Activated naive CD4-positive, alpha-beta T cell treated with anti-CD3 and anti-CD28 coated beads for 36 hours (primary cell): ENCODE data around the gene POLR3E. TPM values are rescaled to one million over a fixed set of nuclear protein-coding genes. Genes with fewer than 3 reads are reported as not detected.

Source experiments
- CTCF ChIA-PET: fragments of 350-600 bp; sonication (Branson Sonifier 250); formaldehyde crosslinking; loops from one replicate; lab custom pipeline; 2021; ENCODE audit warnings: antibody characterized with exemption; lab: Charles Lee
- DNase-seq: peaks from one replicate; pipeline ENCODE4 v3.0.0-alpha.2; 2020
- H3K27ac Mint-ChIP-seq: one replicate; pipeline ENCODE4 v1.8.0; 2021; ENCODE audit warnings: mild to moderate bottlenecking, mixed read lengths
- H3K27me3 Mint-ChIP-seq: one replicate; pipeline ENCODE4 v1.8.0; 2021; ENCODE audit warnings: low read depth, mixed read lengths
- H3K36me3 Mint-ChIP-seq: one replicate; pipeline ENCODE4 v1.8.0; 2021; ENCODE audit warnings: low read depth, mixed read lengths
- H3K4me1 Mint-ChIP-seq: one replicate; pipeline ENCODE4 v1.8.0; 2021; ENCODE audit warnings: low read depth, mixed read lengths
- H3K4me3 Mint-ChIP-seq: one replicate; pipeline ENCODE4 v1.8.0; 2021; ENCODE audit warnings: mild to moderate bottlenecking, moderate library complexity, mixed read lengths
- H3K9me3 Mint-ChIP-seq: one replicate; pipeline ENCODE4 v1.8.0; 2021; ENCODE audit warnings: mixed read lengths
- intact Hi-C: fragments of 100-400 bp; cut with micrococcal nuclease; formaldehyde crosslinking; loops from one replicate; pipeline ENCODE4 v1.15.1; 2023
- total RNA-seq, 2 experiments: library from RNA; stranded (reverse); gene quantifications; one replicate each; pipeline ENCODE4 v1.2.3, GENCODE V29; 2021

The POLR3E gene
- total RNA-seq, 2 experiments from 2014 or later = 72.9 to 74.7 TPM

DNA sequence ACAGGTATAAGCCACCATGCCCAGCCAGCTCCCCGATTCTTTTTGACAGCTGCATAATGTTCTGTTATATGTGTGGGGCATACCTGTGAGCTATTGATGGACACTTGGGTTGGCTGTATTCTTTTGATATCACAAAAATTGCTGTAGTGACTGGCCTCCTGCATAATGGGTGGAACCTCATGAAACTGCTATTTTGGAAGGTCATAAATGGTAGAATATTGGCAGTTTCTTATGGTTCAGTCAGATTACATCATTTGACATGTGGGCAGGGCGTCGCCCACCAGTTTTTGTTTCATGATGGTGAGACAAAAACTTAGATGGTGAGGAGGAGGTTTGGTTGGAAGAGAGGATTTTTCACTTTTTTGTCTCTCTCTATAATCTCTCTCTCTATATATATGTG lies 26.7 kb upstream of the POLR3E start:
- Mint-ChIP-seq H3K9me3 (no peaks in the 10 kb centered on the region), H3K4me3 (no peak overlapping the region), H3K27ac (no peak overlapping the region), H3K36me3 (peaks cover 28% of the 10 kb centered on the region), H3K27me3 (no peaks in the 10 kb centered on the region), H3K4me1 (peaks cover 3% of the 10 kb centered on the region)
- no peak for DNase-seq
- CTCF ChIA-PET = interaction anchor here (0.6 kb wide), 1 partner anchor 43 kb away, joined by 3 read pairs; no protein-coding TSS in a partner anchor
- intact Hi-C loops = no loop called here

DNA sequence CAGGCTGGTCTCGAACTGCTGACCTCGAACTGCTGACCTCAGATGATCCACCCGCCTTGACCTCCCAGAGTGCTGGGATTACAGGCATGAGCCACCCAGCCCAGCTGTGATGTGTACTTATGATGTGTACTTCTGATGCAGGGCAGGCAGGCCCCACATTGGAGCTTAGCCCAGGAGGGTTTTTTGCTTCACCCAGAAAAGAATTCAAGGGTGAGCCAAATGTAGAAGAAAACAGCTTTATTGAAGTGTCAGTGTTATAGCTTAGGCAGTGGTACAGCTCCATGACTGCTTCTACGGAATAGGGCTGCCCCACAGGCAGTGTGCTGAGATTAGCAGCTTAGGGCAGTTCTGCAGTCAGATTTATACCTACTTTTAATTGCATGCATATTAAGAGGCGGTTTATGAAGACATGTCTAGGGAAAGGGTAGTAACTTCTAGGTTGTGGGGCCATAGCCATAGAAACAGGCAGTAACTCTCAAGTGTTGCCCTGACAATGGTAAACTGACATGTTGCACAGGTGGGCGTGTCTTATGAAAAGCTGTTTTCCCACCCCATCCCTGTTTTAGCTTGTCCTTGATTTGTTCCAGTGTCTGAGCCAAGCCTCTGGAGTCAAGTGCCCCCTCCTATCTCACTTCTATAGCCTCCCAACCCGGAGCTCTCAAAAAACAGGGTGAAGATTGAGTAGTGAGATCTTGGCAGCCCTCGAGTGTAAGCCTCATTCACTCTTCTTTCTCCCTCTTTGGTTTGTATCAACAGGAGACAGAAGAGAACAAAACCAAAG lies 24.1 kb upstream of the POLR3E start:
- H3K27me3 Mint-ChIP-seq = no peaks in the 10 kb centered on the region
- intact Hi-C loops = loop anchor here (1.0 kb wide), 1 partner anchor 41 kb away; no protein-coding TSS in a partner anchor
- CTCF ChIA-PET = interaction anchor here (0.7 to 1.5 kb wide), 3 partner anchors 27 to 47 kb away, joined by 3 to 4 read pairs (median 4); no protein-coding TSS in a partner anchor
- H3K4me1 Mint-ChIP-seq = peaks cover 3% of the 10 kb centered on the region
- H3K9me3 Mint-ChIP-seq = no peaks in the 10 kb centered on the region
- H3K27ac Mint-ChIP-seq = no peak overlapping the region
- peaks cover 21% of the 10 kb centered on the region for H3K36me3 Mint-ChIP-seq
- no peak overlapping the region for H3K4me3 Mint-ChIP-seq
- DNase-seq = no peak

DNA sequence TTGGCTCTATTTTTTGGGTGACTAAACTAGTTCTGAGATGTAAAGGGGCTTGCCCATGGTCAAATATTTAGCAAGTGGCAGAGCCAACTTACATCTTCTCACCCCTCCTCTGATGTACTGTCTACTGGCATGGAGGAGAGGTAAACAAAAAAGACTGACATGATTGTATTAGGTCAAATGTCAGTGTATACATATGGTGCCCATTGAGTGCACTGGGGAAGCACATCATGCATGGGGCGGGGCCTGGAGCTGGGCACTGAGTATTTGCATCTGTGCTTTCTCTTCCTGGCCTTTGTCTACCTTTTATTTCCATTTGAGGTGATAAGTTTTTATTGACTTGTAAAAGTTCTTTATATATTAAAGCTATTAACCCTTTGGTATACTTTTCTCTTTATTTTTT lies 22.3 kb upstream of the POLR3E start:
- CTCF ChIA-PET = interaction anchor here (1.0 kb wide), 1 partner anchor 11 kb away, joined by 3 read pairs; no protein-coding TSS in a partner anchor
- Mint-ChIP-seq H3K36me3 (peaks cover 19% of the 10 kb centered on the region), H3K4me3 (no peak overlapping the region), H3K27ac (no peak overlapping the region), H3K9me3 (no peaks in the 10 kb centered on the region), H3K4me1 (peaks cover 3% of the 10 kb centered on the region), H3K27me3 (no peaks in the 10 kb centered on the region)
- no peak for DNase-seq
- intact Hi-C loops = no loop called here

DNA sequence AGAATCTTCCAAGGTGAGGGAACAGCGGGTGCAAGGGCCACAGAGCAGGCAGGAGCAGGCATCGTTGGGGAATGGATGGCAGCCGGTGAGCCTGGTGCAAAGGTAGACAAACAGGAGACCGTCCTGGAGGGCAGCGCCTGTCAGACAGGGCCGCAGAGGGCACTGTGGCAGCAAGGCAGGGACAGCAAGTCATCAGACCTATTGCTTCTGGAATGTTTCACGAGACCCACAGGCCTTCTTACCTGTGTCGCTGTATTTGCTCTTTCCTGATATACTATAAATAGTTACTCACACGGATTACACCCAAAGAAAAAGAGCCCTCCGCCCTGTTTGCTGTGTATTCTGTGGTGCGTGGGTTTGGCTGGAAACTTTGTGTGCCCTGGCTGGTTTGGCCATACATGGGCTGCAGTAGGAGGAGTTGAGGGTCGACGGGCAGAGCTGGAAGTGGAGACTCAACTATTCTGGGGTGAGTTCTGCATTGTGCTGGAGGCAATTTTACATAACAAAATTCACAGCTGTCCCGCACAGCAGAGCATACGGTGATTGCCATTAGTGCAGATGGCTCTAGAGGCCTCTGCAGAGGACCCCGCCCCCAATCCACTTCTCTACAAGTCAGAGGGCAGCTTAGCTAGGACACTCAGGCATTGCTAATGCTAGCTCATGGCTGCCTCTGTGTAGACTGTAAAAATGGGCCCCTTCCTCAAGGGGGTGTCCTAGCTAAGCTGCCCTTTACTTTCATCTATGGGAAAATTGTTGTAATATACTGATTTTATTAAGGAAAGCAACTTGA lies 18.6 kb upstream of the POLR3E start:
- DNase-seq = no peak
- intact Hi-C loops = no loop called here
- Mint-ChIP-seq H3K4me1 (no peaks in the 10 kb centered on the region), H3K27me3 (no peaks in the 10 kb centered on the region), H3K4me3 (no peak overlapping the region), H3K36me3 (peaks cover 26% of the 10 kb centered on the region), H3K9me3 (no peaks in the 10 kb centered on the region), H3K27ac (no peak overlapping the region)
- CTCF ChIA-PET = interaction anchor here (0.6 to 1.5 kb wide), 2 partner anchors 9 to 22 kb away, joined by 3 to 4 read pairs; no protein-coding TSS in a partner anchor

DNA sequence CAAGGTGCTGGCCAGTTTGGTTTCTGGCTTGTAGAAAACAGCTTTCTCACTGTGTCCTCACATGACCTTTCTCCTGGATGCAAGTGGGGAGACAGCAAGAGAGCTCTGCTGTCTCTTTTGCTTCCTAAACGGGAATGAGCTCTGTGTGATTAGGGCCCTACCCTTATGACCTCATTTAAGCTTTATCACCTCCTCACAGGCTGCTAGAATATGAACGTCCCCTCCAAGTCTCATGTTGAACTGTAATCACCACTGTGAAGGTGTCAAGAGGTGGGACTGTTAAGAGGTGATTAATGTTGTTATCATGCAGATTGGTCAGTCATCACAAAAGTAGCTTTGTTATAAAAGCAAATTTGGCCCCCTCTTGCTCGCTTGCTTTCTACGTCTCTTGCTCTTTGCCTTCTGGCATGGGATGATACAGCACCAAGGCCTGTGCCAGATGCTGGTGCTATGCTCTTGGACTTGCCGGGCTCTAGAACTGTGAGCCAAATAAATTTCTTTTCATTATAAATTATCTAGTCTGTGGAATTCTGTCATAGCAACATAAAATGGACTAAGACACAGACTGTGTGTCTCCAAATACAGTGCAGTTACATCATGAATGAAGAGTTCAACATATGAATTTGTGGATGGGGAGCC lies 14.8 kb upstream of the POLR3E start:
- Mint-ChIP-seq H3K27ac (no peak overlapping the region), H3K36me3 (peaks cover 30% of the 10 kb centered on the region), H3K4me1 (no peaks in the 10 kb centered on the region), H3K4me3 (no peak overlapping the region), H3K27me3 (no peaks in the 10 kb centered on the region), H3K9me3 (no peaks in the 10 kb centered on the region)
- CTCF ChIA-PET = interaction anchor here (0.8 kb wide), 1 partner anchor 14 kb away, joined by 3 read pairs; no protein-coding TSS in a partner anchor
- intact Hi-C loops = no loop called here
- no peak for DNase-seq

DNA sequence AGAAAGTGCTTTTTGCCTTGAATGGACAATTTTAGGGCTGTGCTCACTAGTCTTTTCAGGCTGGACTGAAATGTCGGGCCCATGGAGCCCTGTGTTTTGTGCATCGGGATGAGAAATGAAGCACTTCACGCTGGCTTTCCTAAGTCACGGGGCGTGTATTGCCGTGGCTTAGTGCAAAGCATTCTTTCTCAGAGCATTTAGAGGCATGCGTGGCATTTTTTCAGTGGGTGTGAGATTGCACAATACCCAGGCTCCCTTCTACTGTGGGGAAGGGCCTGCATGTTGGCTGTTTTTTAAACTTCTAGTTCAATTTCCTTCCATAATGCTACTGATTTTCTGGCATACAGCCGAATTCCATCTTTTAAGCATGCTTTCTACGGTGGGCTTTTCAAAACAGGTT lies 12.6 kb upstream of the POLR3E start:
- Mint-ChIP-seq H3K27ac (no peak overlapping the region), H3K4me3 (no peak overlapping the region), H3K27me3 (no peaks in the 10 kb centered on the region), H3K36me3 (peaks cover 23% of the 10 kb centered on the region), H3K9me3 (no peaks in the 10 kb centered on the region), H3K4me1 (no peaks in the 10 kb centered on the region)
- intact Hi-C loops = no loop called here
- CTCF ChIA-PET = interaction anchor here (0.5 to 1.0 kb wide), 2 partner anchors 12 to 185 kb away, joined by 4 to 5 read pairs; no protein-coding TSS in a partner anchor
- DNase-seq = no peak

DNA sequence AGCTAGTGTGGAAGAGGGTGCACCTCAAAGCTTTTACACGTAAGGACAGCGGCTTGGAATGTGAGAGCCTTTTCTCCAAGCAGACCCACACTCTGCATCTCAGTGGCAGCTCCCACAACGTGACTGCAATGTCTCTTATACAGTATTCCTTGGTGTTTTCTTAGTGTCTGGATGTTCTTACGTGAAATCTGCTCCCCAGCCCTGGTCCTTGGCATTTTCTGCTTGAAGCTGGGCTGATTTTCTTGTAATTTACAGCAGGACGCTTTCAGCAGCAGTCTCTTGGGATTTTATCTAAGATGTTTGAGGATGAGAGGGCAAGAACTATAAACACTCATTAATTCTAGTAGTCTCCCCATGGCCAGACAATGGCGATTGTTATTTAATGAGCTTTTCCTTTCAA lies 12.1 kb upstream of the POLR3E start:
- no peaks in the 10 kb centered on the region for H3K9me3 Mint-ChIP-seq
- no peak overlapping the region for H3K27ac Mint-ChIP-seq
- H3K36me3 Mint-ChIP-seq = peaks cover 22% of the 10 kb centered on the region
- no peak for DNase-seq
- no peaks in the 10 kb centered on the region for H3K27me3 Mint-ChIP-seq
- intact Hi-C loops = no loop called here
- CTCF ChIA-PET = interaction anchor here (0.5 to 1.0 kb wide), 3 partner anchors 10 to 186 kb away, joined by 3 to 5 read pairs (median 4); no protein-coding TSS in a partner anchor
- no peak overlapping the region for H3K4me3 Mint-ChIP-seq
- no peaks in the 10 kb centered on the region for H3K4me1 Mint-ChIP-seq

DNA sequence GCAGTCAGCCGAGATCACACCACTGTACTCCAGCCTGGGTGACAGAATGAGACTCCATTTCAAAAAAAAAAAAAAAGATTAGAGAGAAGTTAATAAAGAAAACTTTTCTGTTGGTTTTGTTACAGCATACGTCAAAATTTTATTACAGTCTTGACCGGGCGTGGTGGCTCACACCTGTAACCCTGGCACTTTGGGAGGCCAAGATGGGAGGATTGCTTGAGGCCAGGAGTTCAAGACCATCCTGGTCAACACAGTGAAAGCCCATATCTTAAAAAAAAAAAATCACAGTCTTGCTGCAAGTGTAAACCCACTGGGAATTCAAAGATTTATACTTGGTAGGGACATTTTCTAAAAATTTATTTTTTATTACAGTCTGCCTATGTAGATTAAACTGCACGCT lies 6.2 kb upstream of the POLR3E start:
- DNase-seq = no peak
- Mint-ChIP-seq H3K27me3 (no peaks in the 10 kb centered on the region), H3K9me3 (no peaks in the 10 kb centered on the region), H3K36me3 (no peaks in the 10 kb centered on the region), H3K4me3 (no peak overlapping the region), H3K27ac (no peak overlapping the region), H3K4me1 (peaks cover under 1% of the 10 kb centered on the region)
- intact Hi-C loops = no loop called here
- CTCF ChIA-PET = no interaction called here

DNA sequence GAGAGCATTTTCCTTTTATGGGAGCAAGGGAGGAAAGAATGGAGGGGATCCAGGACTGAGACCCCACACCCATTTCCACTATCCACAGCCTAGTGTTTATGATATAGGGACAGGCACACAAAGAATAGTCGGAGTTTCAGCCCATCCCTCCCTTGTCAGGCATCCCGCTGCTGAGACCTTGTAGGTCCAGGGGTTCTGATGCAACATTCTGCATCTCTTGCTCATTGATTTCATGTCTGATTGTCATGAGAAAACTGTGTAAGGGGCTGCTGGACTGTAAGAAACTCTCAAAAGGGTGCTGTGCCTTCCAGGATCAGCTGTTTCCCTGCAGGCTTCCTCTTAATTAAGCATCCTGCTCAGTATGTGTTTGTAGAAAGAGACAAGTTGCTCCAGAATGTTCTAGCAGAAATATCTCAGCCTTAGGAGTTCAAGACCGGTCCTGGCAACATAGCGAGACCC lies 5.3 kb upstream of the POLR3E start:
- CTCF ChIA-PET = interaction anchor here (0.5 to 0.7 kb wide), 2 partner anchors 24 to 108 kb away, joined by 3 to 4 read pairs; no protein-coding TSS in a partner anchor
- H3K27me3 Mint-ChIP-seq = no peaks in the 10 kb centered on the region
- H3K4me3 Mint-ChIP-seq = no peak overlapping the region
- intact Hi-C loops = no loop called here
- DNase-seq = no peak
- no peaks in the 10 kb centered on the region for H3K9me3 Mint-ChIP-seq
- H3K4me1 Mint-ChIP-seq = peaks cover 5% of the 10 kb centered on the region
- no peak overlapping the region for H3K27ac Mint-ChIP-seq
- H3K36me3 Mint-ChIP-seq = peaks cover under 1% of the 10 kb centered on the region

DNA sequence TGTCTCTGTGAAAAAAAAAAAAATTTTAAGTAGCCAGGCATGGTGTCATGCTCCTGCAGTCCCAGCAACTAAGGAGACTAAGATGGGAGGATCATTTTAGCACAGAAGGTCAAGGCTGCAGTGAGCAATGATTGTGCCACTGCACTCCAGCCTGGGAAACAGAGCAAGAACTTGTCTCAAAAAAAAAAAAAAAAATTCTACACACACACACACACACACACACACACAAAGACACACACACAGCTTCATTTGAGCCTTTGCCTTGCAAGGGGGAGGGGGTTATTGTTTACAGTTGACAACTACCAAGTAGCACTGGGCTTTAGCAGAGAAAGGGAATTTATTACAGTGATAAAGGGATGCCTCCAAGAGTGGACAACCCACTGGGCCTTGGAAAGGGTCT lies 4.9 kb upstream of the POLR3E start:
- CTCF ChIA-PET = interaction anchor here (0.5 to 0.7 kb wide), 2 partner anchors 24 to 108 kb away, joined by 3 to 4 read pairs; no protein-coding TSS in a partner anchor
- Mint-ChIP-seq H3K27ac (no peak overlapping the region), H3K4me3 (no peak overlapping the region), H3K27me3 (no peaks in the 10 kb centered on the region), H3K9me3 (no peaks in the 10 kb centered on the region), H3K4me1 (peaks cover 5% of the 10 kb centered on the region), H3K36me3 (peaks cover 3% of the 10 kb centered on the region)
- no peak for DNase-seq
- intact Hi-C loops = no loop called here

DNA sequence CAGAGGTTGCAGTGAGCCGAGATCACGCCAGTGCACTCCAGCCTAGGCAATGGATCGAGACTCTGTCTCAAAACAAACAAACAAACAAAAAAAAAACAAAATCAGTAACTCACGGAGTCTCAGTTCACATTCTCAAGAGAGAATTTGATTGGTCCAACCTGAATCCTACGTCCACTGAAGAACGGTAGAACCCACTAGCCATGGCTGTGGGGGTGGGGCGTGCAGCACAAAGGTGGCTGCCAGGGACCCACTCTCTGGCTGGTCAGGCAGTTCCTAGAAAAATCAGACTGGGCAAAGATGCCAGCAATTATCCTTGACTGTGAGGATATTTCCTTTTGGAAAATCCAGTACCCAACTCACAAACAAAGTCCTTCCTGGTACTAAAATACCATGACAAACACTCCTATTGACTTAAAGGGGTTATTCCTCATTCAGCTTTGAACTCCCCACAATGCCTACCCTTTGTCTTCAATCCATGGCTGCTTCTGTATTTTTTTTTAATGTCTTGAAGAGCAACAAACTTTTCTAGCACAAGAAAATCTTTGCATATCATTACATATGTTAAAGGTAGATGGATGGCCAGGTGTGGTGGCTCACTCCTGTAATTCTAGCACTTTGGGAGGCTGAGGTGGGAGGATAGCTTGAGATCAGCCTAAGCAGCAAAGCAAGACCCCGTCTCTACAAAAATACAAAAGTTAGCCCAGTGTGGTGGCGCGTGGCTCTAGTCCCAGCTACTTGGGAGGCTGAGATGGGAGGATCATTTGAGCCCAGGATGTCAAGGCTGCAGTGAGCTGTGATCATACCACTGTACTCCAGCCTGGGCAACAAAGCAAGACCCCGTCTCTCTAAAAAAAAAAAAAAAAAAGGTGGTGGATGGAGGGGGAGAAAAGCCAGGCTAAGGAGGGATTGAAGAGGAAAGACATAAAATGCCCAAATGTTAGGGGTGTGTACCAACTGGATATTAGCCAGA lies 3.8 kb upstream of the POLR3E start:
- H3K9me3 Mint-ChIP-seq = no peaks in the 10 kb centered on the region
- intact Hi-C loops = no loop called here
- peaks cover 7% of the 10 kb centered on the region for H3K4me1 Mint-ChIP-seq
- DNase-seq = no peak
- CTCF ChIA-PET = interaction anchor here (0.7 kb wide), 1 partner anchor 152 kb away, joined by 3 read pairs; no protein-coding TSS in a partner anchor
- peaks cover 9% of the 10 kb centered on the region for H3K36me3 Mint-ChIP-seq
- H3K27me3 Mint-ChIP-seq = no peaks in the 10 kb centered on the region
- no peak overlapping the region for H3K4me3 Mint-ChIP-seq
- H3K27ac Mint-ChIP-seq = no peak overlapping the region
